ENCODE results near the gene DPEP1.

- no peak for TF ChIP-seq CTCF (IDR thresholded peaks at IDR 0.05; ENCODE audit: low read length)
- no peak for TF ChIP-seq EZH2phosphoT487 (IDR thresholded peaks at IDR 0.05; ENCODE audit: low read length)
- no peak for TF ChIP-seq EZH2 (optimal IDR thresholded peaks at IDR 0.05; ENCODE audit: low read depth, low read length)
Measured at GRCh38 chr16:89598199-89598598, 15.2 kb upstream of the DPEP1 start.

Measured in MM.1S (cell line).